NOMO-1 treated with DMSO at 0.1 percent for 48 hours (cell line): ENCODE measurements around the gene DUSP15.

ENCODE experiments used
- DNase-seq: peaks from one replicate; lab custom pipeline; 2025; ENCODE audit not compliant: unreplicated experiment; lab: John Stamatoyannopoulos, UW

The DUSP15 gene, protein sequence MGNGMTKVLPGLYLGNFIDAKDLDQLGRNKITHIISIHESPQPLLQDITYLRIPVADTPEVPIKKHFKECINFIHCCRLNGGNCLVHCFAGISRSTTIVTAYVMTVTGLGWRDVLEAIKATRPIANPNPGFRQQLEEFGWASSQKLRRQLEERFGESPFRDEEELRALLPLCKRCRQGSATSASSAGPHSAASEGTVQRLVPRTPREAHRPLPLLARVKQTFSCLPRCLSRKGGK

DNA sequence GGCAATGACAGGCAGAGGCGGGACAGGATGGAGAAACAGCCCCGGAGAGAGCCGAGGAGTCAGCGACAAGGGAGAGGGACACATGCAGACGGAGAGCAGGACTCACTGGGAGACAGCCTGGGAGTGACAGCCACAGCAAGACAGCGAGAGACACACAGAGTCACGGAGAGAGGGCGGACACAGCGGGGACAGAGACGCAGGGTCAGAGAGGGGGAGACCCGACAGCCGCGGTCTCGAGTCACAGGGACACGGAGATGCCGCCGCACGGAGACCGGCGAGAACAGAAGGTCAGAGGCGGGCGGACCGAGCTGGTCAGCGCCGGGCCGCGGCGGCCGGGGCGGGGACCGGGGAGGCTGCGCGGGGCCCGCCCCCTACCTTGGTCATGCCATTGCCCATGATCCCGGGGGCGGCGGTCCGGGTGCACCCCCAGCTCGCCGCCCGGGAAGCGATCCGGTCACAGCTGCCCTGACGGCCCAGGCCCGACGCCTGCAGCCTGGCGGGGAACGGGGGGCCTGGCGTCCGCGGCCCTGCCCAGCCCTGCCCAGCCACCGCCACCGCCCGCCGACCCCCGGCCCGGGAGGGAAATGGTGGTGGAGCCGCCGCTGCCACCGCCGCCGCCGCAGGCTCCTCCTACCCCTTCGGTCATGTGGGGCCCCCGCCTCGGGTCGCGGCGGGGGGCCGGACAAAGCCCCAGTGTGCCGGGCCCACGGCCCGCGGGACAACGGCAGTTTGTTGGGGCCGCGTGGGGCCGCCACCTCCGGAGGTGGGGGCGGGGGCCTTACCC lies at the start of gene DUSP15, which contains the start of gene TTLL9:
Gene DUSP15, minus strand, starts transcription at position 586 of the 784 bp plus-strand sequence. Its CDS starts 190 bp downstream, at position 396.
Gene TTLL9, plus strand, starts transcription at position 693 of the 784 bp plus-strand sequence. CDS start 493 bp downstream, outside the sequence.
- DNase-seq: no peak

GRCh38 chr20:31919410-31920155 lies 49.3 kb upstream of the DUSP15 start:
- DNase-seq: no peak

GRCh38 chr20:31918466-31919105 lies 48.3 kb upstream of the DUSP15 start:
- DNase-seq: no peak

GRCh38 chr20:31917962-31918412 lies 47.7 kb upstream of the DUSP15 start:
- peak; percentile 77 for DNase-seq

DNA sequence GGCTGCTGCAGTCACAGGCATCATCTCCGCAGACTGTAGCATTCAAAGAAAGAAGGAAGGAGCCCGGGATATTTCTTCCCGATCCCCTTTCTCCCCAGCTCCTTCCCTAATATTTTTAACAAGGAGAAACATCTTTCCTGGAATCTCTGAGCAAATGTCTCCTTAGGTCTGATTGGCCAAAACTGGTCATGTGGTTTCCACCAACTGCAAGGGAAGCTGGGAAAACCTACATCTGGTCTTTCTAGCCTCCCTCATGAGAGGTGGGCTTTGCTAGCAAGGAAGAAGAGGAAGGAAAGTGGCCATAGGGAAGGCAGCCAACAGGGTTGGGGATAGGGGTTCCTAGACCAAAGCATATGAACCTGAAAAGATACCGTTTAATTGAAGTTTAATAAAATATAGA lies 46.4 kb upstream of the DUSP15 start:
- no peak for DNase-seq

GRCh38 chr20:31915491-31916280 lies 45.4 kb upstream of the DUSP15 start:
- no peak for DNase-seq

- no peak for DNase-seq
These were observed 43.8 kb upstream of the DUSP15 start for GRCh38 chr20:31914170-31914569.

GRCh38 chr20:31913431-31914157 lies 43.3 kb upstream of the DUSP15 start:
- DNase-seq: no peak

DNA sequence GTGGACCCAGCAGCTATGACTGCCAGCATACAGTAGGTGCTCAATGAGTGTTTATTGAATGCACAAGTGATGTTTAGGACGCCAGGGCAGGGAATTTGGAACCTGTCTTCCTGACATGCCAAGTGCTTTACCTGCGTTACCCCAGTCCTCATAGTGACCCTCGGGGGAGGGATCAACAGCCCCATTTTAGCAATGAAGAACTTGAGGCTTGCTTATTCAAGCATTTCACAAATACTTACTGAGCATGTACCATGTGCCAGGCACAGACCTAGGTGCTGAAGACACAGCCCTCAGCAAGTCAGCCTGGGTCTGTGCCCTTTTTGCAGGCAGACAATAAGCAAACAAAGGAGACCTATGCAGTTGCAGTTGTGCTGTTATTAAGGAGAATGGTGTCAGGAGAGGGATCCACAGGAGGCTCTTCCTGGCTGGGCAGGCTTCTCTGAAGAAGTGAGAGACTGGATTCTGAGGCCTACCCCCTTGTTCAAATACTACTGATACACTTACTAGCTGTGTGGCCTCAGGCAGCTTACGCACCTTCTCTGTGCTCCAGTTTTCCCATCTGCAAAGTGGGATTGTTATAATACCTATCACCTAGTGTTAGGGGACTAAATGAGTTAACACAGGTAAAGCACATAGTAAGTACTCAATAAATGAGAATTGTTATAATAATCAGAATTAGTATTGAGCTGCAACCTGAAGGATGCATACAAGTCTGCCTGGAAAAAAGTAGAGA lies 39.9 kb upstream of the DUSP15 start:
- DNase-seq: no peak

DNA sequence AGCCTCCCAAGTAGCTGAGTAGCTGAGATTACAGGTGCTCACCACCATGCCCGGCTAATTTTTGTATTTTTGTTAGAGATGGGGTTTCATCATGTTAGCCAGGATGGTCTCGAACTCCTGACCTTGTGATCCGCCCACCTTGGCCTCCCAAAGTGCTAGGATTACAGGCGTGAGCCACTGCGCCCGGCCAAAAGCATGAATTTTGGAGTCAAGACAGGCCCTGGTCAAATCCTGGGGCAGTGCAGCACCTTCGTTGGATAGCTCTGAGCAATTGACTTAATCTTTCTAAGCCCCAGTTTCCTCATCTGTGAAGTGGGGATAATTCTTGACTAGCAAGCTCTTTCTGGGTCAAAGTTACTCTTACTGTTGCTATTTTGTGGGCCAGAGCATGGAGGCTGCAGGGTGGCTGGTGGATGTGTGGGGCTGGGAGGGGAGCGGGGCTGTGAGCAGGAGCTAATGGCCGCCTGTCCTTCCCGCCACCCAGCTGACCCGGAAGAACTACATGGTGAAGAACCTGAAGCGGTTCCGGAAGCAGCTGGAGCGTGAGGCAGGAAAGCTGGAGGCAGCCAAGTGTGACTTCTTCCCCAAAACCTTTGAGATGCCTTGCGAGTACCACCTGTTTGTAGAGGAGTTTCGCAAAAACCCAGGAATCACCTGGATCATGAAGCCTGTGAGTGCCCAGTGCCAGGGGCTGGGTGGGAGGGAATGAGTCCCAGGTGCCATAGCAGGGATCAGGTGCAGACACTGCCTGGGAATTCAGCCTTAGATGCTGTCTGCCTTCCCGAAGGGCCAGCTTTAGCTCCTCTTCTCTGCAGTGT lies 39.1 kb upstream of the DUSP15 start:
- no peak for DNase-seq

- DNase-seq: no peak
These were observed 38.1 kb upstream of the DUSP15 start for GRCh38 chr20:31908424-31908823.

- DNase-seq: no peak
These were observed 37.7 kb upstream of the DUSP15 start for GRCh38 chr20:31908016-31908415.

GRCh38 chr20:31907046-31907445 lies 36.7 kb upstream of the DUSP15 start:
- no peak for DNase-seq

DNA sequence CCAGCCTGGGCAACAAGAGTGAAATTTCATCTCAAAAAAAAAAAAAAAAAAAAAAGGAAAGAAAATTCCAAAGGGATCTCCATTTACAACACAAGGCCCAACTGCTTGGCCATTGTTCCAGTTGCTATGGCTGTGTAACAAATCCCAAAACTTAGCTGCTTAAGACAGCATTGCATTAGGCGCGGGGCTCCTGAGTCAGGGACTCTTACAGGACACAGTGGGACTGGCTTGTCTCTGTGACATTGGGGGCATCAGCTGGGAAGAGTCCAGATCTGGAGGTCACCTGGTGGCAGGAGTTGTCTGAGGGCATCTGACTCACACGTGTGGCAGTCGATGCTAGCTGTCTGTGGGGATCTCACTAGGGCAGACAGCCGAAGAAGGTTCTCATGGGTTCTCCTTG lies 35.7 kb upstream of the DUSP15 start:
- DNase-seq: no peak

DNA sequence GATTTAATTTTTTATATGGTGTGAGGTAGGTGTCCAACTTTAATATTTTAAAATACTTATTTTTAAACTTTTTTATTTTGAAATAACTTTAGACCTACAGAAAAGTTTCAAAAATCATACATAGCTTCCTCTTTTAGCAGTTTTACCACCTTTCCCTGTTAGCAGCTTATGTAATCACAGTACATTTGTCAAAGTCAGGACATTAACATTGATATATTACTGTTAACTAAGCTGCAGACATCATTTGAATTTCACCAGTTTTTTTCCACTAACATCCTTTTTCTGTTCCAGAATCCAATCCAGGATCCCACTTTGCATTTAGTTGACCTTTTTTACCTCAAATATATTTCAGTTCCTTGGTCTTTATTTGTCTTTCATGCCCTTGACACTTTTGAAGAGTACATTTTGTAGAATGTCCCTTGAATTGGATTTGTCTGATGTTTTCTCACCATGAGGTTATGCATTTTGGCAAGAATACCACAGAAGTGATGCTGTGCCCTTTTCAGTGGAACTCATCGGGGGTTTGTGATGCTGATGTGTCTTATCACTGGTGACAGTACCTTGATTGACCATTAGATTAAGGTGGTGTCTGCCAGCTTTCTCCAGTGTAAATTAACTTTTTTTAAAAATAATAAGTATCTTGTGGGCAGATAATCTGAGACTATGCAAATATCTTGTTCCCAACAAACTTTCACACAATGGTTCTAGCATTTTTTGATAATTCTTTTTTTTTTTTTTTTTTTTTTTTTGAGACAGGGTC lies 33.5 kb upstream of the DUSP15 start:
- peak; percentile 81 for DNase-seq

DNA sequence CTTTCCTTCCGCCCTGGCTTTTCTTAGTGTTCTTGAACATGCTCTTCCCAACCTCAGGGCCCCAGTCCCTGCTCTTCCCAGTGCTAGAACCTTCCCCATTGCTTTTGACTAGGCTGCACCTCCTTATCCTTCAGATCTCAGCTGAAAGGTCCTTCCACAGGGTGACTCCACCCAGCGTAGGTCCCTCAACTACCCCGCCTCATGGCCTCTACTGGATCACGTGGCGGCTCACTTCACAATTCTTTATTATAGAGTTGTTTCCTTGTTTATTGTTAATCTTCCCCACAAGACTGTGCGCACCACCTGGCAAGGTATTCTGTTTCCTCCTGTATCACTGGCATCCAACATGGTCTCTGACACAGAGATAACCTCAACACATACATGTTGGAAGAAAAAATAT lies 31.3 kb upstream of the DUSP15 start:
- DNase-seq: no peak

GRCh38 chr20:31897541-31897940 lies 27.2 kb upstream of the DUSP15 start:
- DNase-seq: no peak
